Measurements from ENCODE around the gene OR8D1.

OR8D1 gene

DNA sequence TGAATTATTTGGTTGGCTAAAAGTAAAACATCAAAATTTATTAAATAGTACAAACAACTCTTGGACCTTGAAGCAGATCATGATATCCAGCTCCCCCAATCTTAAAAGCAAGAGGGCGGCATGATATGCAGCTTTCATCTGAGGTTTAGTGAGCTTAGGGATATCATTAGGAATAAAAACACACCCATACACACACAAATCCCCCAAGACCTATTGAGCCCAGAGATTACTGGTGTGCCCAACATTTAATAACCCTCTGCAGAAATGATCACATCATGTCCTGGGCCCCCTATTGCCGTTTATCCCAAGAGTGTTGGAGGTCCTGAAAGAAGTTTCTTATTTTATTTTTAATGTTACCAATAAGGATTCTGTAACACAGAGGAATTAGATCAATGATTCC lies at the start of gene OR8D1:
OR8D1 (minus strand) TSS at position 101 of the 400 bp plus-strand sequence. CDS start 3,183 bp downstream, outside the sequence.
- DNase-seq (ENCODE audit: low read depth in 2 of 2): no peak

DNA sequence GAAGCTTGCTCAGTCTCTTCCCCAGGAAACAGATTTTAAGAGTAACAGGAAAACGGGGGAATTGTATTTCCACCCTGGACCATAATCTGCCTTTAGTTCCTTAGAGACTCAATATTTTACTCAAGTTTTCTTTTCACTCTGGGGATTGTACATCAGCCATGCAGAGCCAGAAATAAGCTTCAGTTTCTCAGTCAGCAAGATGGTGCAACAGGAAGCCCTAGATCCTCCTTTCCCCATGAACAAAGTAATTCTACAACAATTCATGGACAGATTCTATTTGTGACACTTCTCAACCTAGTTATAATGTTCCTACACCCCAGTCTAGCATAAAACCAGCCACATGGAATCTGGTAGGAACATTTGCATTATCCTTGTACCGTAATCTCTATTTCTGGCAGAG lies 45.8 kb upstream of the OR8D1 start:
- DNase-seq (ENCODE audit: low read depth in 2 of 2): no peak

GRCh38 chr11:124346311-124346955 lies 32.7 kb upstream of the OR8D1 start:
- no peak for DNase-seq (ENCODE audit: low read depth in 2 of 2)

GRCh38 chr11:124344346-124344745 lies 30.6 kb upstream of the OR8D1 start:
- no peak for DNase-seq (ENCODE audit: low read depth in 2 of 2)

- no peak for DNase-seq (ENCODE audit: low read depth in 2 of 2)
Observed at GRCh38 chr11:124340142-124340447, 26.3 kb upstream of the OR8D1 start.

DNA sequence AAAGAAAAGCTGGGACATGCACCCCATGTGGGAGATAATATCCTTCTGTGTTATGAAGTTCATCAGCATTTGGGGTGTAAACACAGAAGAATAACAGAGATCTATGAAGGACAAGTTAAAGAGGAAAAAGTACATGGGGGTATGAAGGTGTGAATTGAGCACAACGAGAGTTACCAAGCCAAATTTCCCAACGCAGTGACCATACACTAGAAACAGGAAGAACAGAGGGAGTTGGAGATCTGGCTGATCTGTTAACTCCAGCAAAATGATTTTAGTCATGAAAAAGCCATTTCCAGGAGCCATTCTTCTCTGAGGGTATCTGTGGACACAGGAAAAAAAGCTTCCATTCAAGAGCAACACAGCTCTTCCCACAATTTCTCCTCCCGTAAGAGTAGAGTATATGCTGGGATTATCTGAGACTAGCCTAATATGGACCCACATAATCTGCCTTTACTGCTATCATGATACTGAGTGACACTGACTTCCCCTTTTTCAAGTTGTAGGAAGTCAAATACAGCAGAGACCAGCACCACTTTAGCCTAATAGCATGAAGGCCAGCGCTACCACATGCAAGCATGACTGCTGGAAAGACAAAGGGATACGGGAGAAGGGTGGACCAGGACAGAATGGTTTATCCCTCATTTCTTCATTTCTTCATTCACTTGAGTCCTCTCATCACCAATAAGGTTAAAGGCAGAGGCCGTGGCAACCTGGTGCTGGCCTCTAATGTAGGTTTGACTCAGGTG lies 25.8 kb upstream of the OR8D1 start:
- DNase-seq (ENCODE audit: low read depth in 2 of 2): no peak

- no peak for DNase-seq (ENCODE audit: low read depth in 2 of 2)
Observed at GRCh38 chr11:124331873-124332272, 18.1 kb upstream of the OR8D1 start.

GRCh38 chr11:124329787-124330478 lies 16.2 kb upstream of the OR8D1 start:
- no peak for DNase-seq (ENCODE audit: low read depth in 2 of 2)

DNA sequence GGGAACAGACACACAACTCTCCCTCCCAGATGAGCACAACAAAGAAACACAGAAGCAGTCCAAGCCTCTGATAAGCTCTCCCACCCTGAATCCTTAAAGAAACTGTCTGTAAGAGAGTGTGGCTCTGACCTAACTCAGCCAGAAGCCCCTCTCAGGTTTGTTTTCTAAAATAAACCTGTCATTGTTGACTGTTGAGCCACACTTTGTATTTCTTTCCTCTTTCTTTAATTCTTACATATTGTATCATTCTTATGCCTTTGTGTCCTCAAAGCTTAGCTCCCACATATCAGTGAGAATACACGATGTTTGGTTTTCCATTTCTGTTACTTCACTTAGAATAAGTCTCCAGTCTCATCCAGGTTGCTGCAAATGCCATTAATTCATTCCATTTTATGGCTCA lies 14.0 kb upstream of the OR8D1 start:
- DNase-seq (ENCODE audit: low read depth in 2 of 2): no peak

- DNase-seq (ENCODE audit: low read depth in 2 of 2): no peak
Observed at GRCh38 chr11:124322356-124322755, 8.6 kb upstream of the OR8D1 start.

GRCh38 chr11:124320097-124320496 lies 6.3 kb upstream of the OR8D1 start, which contains the start of gene OR8D2:
OR8D2 (minus strand) TSS chr11:124320197; CDS start chr11:124320197, 0 bp downstream.
- no peak for DNase-seq (ENCODE audit: low read depth in 2 of 2)

DNA sequence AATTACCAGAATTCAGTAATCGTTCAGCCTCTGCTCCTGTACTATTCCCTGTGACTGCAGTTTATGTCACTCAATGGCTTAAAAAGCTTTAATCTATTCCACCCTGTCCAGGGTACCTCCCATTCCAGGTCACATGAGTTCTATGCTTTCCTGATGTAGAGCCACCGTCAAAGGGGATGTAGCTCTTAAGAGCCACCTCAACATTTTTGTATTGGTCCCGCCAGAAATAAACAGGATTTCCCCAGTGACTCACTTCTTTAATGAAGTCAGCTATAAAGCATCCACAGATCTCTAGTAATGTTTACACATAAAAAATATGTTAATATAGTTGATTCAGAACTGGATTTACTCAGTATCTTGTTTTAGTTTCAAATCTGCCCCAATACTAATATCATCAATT lies 1.3 kb upstream of the OR8D1 start:
- DNase-seq (ENCODE audit: low read depth in 2 of 2): no peak

DNA sequence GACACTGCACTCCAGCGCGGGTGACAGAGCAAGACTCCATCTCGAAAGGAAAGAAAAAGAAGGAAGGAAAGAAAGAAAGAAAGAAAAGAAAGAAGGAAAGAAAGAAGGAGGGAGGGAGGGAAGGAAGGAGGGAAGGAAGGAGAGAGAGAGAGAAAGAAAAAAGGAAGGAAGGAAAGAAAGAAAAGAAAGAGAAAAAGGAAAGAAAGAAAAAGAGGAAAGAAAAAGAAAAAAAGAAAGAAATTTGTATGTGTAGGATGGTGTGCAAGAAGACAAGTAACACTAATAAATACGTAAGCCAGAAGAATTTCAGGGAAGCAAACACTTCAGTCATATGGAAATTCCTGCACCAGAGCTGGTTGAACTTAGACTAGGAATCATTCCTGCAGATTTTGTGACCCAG lies 618 bp downstream of the OR8D1 start:
- no peak for DNase-seq (ENCODE audit: low read depth in 2 of 2)

DNA sequence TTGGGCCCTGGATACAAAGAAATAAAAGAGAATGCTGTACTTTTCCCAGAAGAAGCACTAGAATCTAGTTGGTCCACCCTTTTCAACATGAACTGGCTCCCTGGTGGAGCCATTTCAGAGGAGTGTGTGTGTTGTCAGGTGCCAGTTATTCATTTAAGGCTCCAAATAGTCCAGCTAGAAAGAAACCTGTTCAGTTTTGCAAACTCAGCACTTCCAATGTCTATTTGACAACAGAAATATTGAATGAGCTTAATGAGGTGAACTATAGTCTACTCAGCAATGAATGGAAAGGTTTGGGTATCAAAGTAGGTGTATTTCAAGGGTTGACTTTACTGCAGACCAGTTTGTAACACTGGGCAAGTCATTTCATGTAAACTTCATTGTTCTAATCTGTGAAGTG lies 2.1 kb downstream of the OR8D1 start:
- no peak for DNase-seq (ENCODE audit: low read depth in 2 of 2)

GRCh38 chr11:124311269-124311668 lies 2.5 kb downstream of the OR8D1 start:
- no peak for DNase-seq (ENCODE audit: low read depth in 2 of 2)

- DNase-seq (ENCODE audit: low read depth in 2 of 2): no peak
Observed at GRCh38 chr11:124310721-124311120, 3.0 kb downstream of the OR8D1 start.

DNA sequence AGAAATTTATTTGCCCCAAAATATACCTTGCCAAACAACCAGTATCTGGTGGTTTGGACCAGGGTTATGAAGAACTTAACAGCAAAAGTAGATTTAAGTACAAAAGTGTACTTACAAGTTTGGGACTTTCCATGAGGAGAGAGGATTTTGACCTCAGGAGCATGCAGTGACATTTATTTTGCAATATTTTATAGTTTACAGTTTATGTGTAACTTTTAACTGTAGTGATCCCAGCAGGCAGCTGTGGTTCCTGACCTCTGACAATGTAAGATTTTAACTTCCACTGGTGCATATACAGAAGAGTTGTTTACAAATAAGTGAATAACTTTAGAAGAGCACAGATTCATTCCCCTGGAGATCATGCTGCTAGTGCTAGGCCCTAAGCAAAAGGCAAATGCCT lies 6.7 kb downstream of the OR8D1 start:
- DNase-seq (ENCODE audit: low read depth in 2 of 2): no peak

DNA sequence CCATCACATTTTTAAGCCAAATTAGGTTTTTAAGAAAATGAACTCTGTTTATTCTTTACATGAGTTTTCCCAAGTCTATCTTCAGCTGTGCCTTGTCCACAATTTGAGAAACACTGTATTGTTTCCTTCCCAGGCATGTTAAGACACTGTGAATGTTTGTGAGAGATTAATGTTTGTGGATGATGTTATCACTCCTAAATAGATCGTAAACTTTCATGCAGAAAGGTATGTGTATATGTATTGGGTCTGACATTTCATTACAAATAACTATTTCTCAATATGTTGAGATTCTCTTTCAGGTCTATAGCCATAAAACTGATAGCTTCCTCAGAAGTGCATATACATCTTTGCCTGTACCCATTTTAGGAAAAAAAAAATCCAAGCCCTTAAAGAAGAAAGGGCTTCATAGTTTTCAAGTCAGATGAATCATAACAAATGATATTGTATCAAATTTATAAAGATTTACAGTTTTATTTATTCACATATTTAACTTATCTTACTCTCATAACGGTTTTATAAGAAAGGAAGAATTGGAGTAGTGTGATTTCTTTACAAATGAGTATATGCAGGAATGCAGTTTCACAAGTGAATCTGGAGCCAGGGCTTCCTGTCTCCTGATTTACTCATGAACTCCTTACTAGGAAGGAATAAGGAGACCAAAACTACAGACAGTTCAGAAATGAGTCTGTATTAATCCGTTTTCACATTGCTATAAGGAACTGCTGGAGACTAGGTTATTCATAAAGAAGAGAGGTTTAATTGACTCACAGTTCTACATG lies 11.2 kb downstream of the OR8D1 start:
- DNase-seq (ENCODE audit: low read depth in 2 of 2): no peak

GRCh38 chr11:124301548-124301947 lies 12.2 kb downstream of the OR8D1 start:
- DNase-seq (ENCODE audit: low read depth in 2 of 2): no peak

DNA sequence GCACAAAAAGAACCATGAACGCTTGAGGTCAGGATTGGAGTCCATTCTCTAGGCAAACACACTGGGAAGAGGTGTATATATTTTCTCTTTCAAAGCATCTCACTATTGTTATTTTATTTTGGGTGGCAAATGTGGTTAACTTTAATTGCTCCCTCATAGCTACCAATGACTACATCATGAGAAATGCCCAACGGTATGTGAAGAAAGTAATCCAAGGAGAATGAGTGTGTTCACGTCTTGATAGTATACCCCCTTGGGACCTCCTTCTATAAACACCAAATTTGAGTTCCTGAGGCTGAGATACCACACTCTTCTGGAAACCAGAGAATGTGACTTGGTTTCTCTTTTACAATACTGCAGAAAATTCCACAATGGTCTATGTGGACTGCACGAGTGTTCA lies 15.8 kb downstream of the OR8D1 start:
- DNase-seq (ENCODE audit: low read depth in 2 of 2): no peak

DNA sequence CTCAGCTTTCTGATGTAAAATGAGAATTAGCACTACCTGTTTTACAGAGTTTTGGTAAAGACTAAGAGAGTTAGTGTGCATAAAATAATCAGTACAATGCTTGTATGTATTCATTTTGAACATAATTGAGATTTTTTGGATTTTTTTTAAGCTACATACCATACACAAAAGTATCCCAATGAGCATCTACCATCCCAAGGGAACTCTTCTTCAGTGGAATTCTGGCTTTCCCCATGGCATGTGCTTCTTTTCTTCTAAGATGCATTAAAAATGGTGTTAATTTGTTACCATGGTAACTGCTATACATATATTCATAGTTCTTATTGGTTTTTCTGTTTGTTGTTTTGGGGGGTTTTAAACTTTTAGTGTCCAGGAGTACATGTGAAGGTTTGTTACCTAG lies 17.7 kb downstream of the OR8D1 start:
- no peak for DNase-seq (ENCODE audit: low read depth in 2 of 2)

GRCh38 chr11:124294687-124295086 lies 19.1 kb downstream of the OR8D1 start:
- no peak for DNase-seq (ENCODE audit: low read depth in 2 of 2)
